DMS 273 (cell line): ENCODE data around the gene ARHGEF28.

ENCODE experiments used
- DNase-seq: peaks from one replicate; lab custom pipeline; 2025; ENCODE audit not compliant: unreplicated experiment; lab: John Stamatoyannopoulos, UW

ARHGEF28 gene

DNA sequence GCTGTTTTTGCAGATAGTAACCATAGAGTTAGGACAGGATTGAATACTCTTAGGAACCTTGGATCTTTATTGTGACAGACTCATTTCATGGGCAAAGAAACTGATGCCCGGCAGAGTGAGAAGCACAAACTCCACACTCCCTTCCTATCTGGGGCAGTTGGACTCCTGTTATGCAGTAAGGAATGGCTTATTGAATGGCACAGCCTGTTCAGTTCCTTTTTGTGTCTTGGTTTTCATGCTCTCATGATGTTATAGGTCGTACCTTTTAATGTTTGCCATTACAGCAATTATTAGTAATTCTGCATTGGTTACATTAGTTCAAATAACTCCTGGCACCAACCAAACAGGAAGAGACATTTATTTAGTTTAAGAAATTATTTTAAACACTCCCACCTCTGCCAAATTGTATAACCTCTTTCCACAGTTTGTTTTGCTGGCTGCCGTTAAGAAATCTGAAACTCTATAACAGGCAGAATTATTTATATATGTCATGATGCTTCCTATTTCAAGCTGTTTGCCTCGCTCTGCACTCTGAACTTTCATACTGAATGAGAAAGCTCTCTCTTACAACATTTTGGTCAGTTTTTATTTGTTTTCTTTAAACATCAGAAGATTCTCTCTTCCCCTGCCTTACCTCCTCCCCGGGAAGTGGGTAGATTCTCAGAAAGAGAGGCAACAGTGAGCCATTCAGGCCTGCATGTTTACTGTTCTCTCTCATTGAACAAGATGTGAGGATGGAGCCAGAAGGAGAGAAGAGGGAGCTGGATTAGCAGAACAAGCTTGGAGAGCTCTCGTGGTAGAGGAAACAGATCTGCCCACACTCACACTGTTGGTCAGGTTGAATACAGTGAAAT is 144.4 kb downstream of the ARHGEF28 start:
- DNase-seq, result no peak

DNA sequence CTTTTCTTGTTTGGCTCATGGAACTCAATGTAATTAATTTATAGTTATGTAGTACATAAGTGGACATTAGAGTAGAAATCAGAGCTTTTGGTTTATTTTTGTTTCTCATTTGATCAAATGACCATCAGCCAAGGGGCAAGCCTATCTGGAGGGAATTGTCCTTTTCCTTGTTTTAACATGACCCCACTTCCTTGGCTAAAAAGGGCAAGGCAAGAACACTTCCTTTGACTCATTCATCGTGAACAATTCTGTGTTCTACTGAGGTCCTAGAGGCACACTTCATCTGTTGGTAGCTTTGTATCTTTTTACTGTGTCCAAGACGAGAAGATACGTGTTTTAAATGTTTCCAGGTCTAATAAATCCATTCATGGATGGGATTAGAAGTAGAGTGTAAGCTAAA is 148.9 kb downstream of the ARHGEF28 start:
- no peak for DNase-seq

DNA sequence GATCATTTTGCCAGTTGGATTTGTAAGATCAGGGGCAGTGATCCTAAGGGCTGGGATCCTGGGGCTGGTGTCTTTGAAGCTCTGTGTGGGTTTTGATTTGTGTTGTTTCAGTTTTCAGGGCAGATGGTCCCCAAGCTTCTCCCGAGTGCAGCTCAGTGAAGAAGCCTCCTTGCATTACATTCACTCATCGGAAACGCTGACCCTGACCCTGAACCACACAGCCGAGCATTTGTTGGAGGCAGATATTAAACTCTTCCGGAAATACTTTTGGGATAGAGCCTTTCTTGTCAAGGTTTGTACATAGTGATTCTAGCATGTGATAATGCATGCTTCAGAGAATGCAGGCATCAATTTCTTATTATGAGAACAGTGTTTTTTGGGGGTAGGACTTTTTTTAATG is 150.4 kb downstream of the ARHGEF28 start:
- DNase-seq, result no peak

DNA sequence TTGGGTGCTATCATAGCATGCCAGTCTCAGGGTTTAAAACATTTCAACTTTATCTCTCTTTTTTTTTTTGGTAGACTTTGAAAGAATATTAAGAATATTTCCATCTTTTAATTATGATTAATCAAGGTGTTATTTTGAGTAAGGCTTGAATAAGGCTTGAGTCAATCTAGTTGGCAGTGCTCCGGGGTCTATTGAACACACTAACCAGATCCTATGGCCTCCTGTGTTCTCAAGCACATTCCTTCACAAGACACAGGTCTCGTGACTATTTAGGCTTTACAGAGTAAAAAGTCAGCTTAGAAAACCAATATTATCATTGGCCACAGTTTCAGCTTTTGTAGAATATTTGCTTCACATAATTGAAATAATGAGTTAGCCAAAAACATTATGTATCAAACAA is 151.2 kb downstream of the ARHGEF28 start:
- DNase-seq, result no peak

DNA sequence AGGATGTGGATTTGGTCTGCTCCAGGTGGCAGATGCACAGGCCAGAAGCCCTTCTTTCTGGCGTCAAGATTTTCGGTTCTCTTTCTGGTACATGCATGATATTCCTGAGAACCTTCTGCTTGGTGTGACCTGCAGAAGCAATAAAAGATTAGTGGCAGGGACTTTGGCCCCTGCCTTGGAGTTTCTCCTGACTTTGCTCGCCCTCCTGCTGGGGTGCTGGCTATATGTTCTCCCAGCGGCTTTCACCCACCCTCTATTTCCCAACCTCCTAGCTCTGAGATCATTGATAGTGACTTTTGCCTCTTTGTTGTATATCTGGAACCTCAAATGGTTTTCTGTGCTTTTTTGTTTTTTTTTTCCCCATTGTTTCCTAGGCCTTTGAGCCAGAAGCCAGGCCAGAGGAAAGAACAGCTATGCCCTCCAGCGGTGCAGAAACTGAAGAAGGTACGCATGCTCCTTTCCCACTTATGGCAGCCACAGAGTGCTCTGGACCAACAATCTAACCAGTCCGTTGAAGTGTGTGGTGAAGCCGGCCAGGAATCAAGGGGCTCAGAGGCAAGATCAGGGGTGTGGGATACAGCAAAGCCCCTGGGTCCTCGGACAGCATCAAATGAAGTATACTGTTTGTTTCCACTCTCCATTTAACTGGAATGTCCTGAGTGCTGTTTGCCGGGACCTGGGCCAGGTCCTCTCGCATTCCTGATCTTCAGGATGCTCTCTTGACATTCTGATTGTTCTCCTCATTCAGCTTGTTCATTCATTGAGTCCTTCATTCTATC is 154.5 kb downstream of the ARHGEF28 start:
- DNase-seq, result no peak

DNA sequence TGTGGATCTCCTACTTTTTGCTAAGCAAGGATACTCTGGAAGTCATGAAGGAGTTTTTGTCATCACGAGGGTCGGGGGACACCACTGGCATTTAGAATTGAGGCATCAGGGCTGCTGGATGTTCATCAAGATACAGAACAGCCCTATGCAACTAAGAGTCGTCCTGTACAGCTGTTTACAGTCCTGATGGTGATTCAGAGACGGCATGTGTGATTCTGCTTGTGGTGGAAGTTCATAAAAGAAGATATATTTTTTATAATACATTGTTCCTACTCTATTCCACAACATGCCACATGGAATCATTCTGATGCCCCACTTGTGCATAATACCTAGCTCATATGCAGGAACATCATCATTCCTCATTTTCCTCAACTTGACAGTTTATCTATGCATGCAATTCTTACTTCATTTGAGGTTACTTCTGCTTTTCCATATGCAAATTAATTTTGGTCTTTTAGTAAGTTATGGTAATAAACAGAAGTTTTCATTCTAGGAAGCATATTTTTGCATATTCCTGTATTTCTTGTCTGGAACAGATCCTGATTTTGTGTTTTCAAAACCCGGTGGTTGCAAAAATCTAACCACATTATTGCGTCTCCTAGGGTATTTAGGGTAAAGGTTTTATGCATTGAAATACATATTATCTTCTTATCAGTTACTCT is 155.2 kb downstream of the ARHGEF28 start:
- no peak for DNase-seq

DNA sequence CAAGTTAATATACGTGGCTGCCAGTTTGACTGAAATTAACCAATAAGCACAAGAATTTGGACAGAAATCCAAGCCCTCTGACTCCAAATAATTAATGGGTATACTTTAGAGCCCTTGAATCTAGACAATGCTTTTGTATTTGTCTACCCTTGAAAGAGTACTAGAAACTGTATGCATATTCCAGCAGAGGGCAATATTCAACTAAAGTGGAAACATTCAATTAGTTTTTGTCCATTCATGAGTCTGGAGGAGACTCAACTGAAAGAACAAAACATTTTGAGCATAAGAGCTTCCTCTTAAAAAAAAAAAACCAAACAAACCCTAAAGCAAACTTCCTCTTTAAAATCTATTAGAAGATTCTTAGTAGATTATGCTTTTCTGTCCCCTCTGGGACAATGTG is 157.8 kb downstream of the ARHGEF28 start:
- peak; percentile 21 for DNase-seq

DNA sequence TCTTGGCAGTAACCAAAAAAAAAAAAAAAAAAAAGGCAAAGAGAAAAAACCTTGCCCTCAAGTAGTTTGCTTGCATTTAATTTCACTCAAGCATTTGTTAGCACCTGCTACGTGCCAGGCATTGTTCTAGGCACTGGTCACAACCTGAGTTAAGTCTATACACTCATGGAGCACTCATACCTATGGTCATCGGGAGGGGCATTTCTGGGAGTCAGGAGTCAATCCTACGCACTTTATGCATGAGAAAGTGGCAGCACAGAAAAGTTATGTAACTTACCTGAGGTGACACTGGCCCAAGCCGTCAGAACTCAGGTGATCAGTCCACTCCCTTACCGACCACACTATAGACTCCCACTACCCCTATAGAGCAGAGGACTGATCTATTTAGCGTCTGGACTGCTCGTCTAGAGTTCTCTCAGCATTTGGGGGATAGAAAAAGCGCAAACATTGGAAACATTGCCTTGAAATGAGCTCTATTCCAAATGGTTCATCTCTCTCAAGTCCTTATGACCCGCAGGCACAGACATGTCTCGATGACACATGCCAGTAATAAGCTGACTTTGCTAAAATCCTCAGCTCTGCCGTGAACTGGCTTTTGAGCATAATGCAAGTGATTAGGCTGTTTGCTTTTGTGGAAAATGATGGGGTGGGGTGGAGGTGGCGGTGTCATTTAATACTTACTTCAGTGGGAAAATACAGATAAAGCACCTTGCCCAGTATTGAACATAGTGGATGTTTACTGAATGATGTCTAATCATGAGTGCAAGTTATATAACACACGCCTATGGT is 160.2 kb downstream of the ARHGEF28 start:
- no peak for DNase-seq

DNA sequence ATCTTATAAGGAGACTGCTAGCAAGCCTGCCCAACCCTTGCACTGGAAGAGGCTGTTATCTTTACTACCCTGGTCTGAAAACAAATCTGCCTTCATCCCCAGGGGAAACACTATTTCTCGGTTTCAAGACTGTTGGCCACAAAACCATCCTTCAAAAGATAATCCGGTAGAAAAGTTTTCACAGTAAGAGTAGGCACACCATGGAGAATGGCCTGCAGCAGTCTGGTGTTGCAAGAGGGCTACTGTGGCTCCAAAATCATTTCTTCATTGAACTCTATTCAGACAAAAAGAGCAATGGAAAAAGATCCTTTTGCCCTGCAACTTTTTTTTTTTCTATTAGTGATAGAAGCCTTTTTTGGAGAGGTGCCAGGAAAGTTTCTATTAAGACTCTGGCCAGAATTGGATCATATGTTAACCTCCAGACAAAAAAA is 163.9 kb downstream of the ARHGEF28 start:
- DNase-seq, result peak; percentile 60

DNA sequence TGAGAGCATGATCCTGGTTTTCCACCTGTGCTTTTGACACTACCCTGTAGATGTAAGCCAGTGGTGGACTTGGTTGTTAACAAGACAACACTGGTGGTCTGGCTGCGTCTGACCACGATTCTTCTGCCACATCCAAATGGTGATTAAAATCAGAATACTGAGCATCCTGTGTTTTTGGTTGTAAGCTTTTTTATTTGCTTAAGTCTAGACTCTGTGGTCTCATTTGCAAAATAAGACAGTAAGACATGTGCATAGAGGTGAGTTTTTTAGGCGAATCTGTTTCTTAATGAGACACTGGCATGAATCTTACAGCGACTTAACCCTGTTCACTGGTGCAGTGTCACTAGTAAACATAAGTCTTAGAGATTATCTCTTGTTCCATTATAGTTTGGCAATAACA is 165.4 kb downstream of the ARHGEF28 start:
- no peak for DNase-seq

DNA sequence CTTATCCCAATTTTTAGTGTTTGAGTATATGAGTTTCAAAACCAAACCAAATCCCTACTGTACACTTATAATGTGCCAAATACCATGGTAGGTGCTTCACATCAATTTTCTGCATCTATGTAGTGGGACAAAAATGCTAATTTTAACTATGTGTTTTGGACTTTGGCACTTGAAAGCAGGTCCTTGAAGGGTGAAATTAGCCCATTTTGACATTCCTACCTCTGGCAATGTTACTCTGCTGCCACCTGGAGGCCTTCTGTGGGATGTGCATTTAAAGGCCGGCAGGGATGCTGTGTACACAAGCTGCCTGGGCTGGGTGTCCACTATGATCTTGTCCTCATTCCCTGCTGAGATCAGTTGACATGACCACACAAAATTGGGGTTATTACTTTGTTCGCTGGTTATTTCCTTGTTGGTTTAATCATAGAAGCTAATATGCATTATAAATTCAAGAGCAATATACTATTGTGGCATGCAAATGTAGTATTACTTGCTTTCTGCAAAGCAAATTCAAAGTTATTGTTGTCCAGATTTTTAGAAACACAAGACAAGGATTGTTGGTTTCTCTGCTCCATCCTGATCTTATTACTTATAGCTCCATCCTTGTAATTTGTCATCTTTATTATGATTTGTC is 166.8 kb downstream of the ARHGEF28 start:
- DNase-seq, result peak; percentile 83

DNA sequence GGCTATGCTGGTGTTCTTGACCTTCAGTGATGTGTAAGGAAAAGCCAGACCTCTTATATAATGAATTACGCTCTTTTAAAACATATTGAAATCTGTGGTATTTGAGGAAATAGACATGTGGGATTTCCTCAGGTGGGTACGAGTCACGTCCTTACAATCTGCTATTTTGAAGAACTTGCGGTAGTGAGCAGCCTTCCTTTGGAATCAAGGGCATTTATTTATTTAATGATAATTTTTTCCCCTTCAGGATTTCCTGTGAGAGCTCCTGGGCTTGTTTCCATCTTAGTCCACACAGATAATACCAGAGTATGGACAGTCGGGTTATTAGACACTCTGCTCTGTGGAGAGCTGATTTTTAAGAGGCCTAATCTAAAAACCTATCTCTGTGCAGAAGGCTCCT is 167.9 kb downstream of the ARHGEF28 start:
- no peak for DNase-seq

DNA sequence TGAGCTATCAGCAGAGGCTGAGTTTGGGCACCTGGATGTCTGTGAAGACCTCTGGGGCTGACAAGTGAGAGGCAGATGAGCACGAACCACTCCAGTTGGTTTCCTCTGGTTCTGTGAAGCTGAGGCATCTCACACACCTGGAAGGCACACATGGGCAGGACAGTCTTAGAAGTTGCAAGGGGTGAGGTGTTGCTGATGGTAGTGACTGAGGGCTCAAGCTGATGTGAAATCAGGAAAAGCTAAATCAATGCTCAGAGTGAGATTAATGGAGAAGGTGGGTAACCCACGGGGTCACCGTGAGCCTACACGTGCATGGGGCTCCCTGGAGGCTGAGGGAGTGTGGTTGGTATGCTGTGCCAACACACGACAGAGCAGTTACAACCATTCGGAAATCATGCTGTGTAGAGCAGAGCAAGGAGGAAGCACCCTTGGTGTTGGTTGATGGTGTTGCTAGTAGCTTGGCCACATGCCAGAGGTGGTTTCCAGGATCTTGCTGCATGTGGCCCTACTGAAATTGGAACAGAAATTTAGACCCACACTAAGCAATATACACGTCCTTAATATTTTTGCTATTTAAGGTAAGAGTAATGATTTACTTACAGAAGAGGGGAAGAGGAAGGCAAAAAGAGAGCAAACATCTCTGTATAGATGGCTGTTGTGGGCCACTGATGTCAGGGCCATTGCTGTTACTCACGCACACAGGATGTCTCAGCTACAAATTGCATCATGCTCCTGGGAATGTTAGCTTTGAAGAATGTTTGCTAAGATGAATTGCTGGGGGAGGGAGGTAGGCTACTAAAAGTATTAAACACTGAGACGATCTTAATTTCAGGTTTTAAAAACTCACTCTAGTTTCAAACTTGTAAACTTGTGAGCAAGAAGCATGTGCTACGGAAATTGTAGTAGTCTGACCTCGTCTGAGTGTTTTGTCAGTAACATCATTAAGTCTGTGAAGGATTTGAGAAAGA is 170.5 kb downstream of the ARHGEF28 start:
- peak; percentile 21 for DNase-seq

DNA sequence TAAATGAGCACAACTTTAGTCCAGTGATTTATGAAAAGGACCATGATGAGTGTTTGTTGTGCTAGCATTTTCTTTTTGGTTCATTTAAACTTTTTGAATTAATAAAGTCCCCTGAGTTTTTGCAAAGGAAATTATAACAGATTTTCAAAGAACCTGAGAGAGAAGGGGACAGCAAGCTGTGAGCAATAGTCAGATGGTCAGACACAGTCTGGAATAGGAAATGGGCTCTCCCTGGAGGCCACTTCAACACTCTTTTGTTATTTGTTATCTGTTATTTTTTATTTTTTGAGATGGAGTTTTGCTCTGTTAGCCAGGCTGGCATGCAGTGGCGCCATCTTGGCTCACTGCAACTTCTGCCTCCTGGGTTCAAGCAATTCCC is 171.1 kb downstream of the ARHGEF28 start:
- DNase-seq, result no peak

DNA sequence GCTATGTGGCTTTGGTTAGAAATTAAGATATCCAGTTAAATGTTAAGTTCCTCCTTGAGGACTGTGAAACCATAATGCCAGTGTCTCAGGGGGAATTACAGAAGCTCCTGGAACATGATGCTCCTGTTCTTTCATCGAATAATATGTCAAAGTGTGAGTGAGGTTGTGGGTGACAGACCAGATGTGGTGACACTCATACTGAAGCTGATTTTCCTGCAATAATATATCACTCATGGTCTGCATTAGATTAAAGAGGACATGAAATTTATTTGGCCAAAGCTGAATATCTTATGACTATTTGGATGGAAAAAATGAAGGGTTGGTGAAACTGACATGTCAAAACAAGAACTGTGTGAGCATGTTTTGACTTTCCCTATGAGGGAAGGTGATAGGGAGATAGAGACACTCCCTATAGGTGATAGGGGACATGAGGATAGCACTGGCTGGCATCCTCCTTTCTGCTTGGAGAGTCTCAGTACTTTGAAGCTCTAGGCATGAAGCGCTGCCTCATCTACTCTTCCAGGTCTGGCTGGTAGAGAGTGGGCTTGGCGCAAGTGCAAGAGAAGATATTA is 173.5 kb downstream of the ARHGEF28 start:
- no peak for DNase-seq

DNA sequence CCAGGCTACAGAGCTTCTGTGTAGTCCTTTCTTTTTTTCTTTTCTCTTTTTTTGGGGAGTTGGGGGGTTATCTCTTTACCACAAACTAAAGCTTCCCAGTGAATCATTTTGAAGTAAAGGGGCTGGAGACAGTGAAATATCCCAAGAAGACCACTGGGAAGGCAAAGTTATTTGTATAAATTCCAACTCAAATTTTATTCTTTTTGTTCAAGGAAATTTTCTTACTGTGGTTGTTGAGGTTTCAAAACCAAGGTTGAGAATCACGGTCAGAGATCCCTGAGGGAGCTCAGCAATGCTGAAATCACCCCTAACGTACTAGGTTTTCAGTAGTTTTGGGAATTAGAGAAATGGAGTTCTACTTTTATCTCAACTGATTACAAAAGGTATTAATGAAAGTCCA is 175.7 kb downstream of the ARHGEF28 start:
- DNase-seq, result no peak

DNA sequence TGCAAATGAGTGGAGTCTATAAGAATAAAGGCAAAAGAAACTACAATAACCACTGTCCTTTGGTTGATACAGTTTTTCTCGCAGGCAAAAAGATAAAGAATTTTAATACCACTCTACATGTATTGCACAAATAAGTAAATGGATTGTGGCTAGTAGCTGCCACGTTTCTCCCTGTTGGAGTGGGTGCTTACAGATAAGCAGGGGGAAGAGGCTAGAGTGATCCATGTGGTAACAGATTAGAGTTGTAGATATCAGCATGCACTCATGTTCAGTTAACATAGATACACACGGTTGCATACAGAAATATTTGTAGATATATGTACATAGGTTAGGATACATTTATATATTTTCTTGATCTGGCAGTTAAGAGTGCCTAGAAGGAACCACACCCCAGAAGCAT is 179.5 kb downstream of the ARHGEF28 start:
- DNase-seq, result no peak

DNA sequence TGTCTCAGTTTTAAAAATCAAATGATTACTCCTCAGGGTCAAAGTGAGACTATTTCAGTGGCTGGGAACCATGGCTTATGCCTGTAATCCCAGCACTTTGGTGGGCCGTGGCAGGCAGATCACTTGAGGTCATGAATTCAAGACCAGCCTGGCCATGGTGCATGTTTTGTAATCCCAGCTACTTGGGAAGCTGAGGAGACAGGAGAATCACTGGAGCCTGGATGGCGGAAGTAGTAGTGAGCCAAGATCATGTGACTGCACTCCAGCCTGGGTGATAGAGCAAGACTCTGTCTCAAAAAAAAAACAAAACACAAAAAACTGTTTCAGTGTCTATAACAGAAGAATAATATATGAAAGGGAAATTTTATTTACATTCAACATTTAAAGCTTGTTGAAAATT is 182.9 kb downstream of the ARHGEF28 start:
- no peak for DNase-seq

DNA sequence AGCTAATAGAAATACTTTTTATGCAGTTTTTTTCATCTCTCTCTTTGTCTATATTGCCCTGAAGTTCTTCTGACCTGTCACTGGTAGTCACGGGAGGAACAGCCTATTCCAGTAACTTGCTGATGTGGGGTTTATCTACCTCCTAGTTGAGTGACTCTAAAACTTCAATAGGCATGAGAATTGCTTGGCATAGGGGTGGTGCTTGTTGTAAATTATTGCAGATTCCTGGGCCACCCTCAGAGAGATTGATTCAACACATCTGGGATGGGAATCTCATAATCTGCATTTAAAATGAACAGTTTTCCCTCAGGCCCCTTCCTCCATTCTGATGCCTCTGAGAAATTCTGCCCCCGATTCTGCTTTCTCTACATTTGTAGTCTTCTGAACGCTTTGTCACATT is 184.4 kb downstream of the ARHGEF28 start:
- DNase-seq, result no peak
